IMR-90 (cell line): ENCODE data around the gene FUBP1. TPM values are rescaled to one million over a fixed set of nuclear protein-coding genes. Genes with fewer than 3 reads are reported as not detected.

Experiments used
- ATAC-seq: fragments of 200-7000 bp; cut with Tn5 transposase; 2 replicates; pipeline ENCODE4 v1.9.1; 2020; ENCODE audit warnings: low read depth, mild to moderate bottlenecking, moderate library complexity
- BruUV-seq: library from RNA; stranded (reverse); fragments of 400-500 nt; replicated peaks from 2 replicates; lab custom pipeline; 2021; lab: Mats Ljungman, UMichigan
- CTCF ChIA-PET: fragments of 300-600 bp; formaldehyde crosslinking; extraction: SDS; loops from one replicate; lab custom pipeline; 2021; ENCODE audit warnings: antibody characterized with exemption; lab: Yijun Ruan, JAX
- POLR2A ChIA-PET: fragments of 300-600 bp; sonication (Branson Sonifier 250); formaldehyde crosslinking; loops from one replicate; lab custom pipeline; 2022; ENCODE audit warnings: antibody characterized with exemption; ENCODE audit not compliant: unreplicated experiment; lab: Charles Lee
- DNase-seq: peaks from one replicate; pipeline ENCODE4 v3.0.0; 2013
- H2AFZ ChIP-seq: replicated peaks from 2 replicates; pipeline ENCODE3; 2013; ENCODE audit warnings: low read length, mild to moderate bottlenecking; ENCODE audit not compliant: poor library complexity
- H2AK5ac ChIP-seq: 2 replicates; pipeline ENCODE4 v1.6.1; 2013; ENCODE audit warnings: low read depth, low read length, inconsistent platforms
- H2AK9ac ChIP-seq: replicated peaks from 2 replicates; pipeline ENCODE3; 2013; ENCODE audit warnings: mild to moderate bottlenecking, low read depth, low read length, moderate library complexity; ENCODE audit not compliant: poor library complexity
- H2BK120ac ChIP-seq: 2 replicates; pipeline ENCODE4 v1.6.1; 2013; ENCODE audit warnings: low read depth, low read length, inconsistent platforms
- H2BK15ac ChIP-seq: 3 replicates; pipeline ENCODE4 v1.6.1; 2013; ENCODE audit warnings: low read depth, low read length, inconsistent platforms
- H2BK20ac ChIP-seq: 2 replicates; pipeline ENCODE4 v1.6.1; 2013; ENCODE audit warnings: low read depth, mild to moderate bottlenecking, inconsistent platforms, low read length, moderate library complexity
- H2BK5ac ChIP-seq: 2 replicates; pipeline ENCODE4 v1.6.1; 2013; ENCODE audit warnings: mild to moderate bottlenecking, low read depth, low read length, inconsistent platforms; ENCODE audit not compliant: poor library complexity, severe bottlenecking
- H3K14ac ChIP-seq: replicated peaks from 2 replicates; pipeline ENCODE4 v1.6.1; 2013; ENCODE audit warnings: low read depth, low read length, inconsistent platforms
- H3K18ac ChIP-seq: 2 replicates; pipeline ENCODE4 v1.6.1; 2013; ENCODE audit warnings: low read depth, low read length, control low read depth
- H3K23ac ChIP-seq: 2 replicates; pipeline ENCODE4 v1.6.1; 2013; ENCODE audit warnings: low read depth, low read length, inconsistent platforms
- H3K27ac ChIP-seq: 2 replicates; pipeline ENCODE4 v1.5.1; 2013; ENCODE audit warnings: mild to moderate bottlenecking, control low read depth, low read length; ENCODE audit not compliant: insufficient read depth
- H3K27me3 ChIP-seq: 2 replicates; pipeline ENCODE4 v1.6.1; 2013; ENCODE audit warnings: low read length; ENCODE audit not compliant: control insufficient read depth, insufficient read depth
- H3K36me3 ChIP-seq: 2 replicates; pipeline ENCODE4 v1.6.1; 2013; ENCODE audit warnings: low read length, mixed read lengths; ENCODE audit not compliant: control insufficient read depth, insufficient read depth
- H3K4ac ChIP-seq: 2 replicates; pipeline ENCODE4 v1.6.1; 2013; ENCODE audit warnings: low read depth, low read length, inconsistent platforms
- H3K4me1 ChIP-seq: 2 replicates; pipeline ENCODE4 v1.6.1; 2013; ENCODE audit warnings: low read length, mixed read lengths; ENCODE audit not compliant: control insufficient read depth, insufficient read depth
- H3K4me2 ChIP-seq: 2 replicates; pipeline ENCODE4 v1.6.1; 2013; ENCODE audit warnings: low read depth, mild to moderate bottlenecking, control low read depth, low read length, moderate library complexity
- H3K4me3 ChIP-seq: 2 replicates; pipeline ENCODE4 v1.5.1; 2013; ENCODE audit warnings: low read depth, mild to moderate bottlenecking, control low read depth, low read length, moderate library complexity; ENCODE audit not compliant: insufficient read depth
- H3K56ac ChIP-seq: 2 replicates; pipeline ENCODE4 v1.6.1; 2013; ENCODE audit warnings: low read length, inconsistent platforms; ENCODE audit not compliant: insufficient read depth; ENCODE audit errors: extremely low read depth
- H3K79me1 ChIP-seq, 2 experiments: 2 replicates each; pipeline ENCODE4 v1.6.1; 2013; ENCODE audit warnings: low read length in 2 of 2, inconsistent platforms in 1 of 2, low read depth in 1 of 2
- H3K9ac ChIP-seq: 2 replicates; pipeline ENCODE4 v1.6.1; 2013; ENCODE audit warnings: low read depth, low read length, control low read depth
- H3K9me1 ChIP-seq: 2 replicates; pipeline ENCODE4 v1.6.1; 2013; ENCODE audit warnings: low read length, inconsistent platforms; ENCODE audit not compliant: insufficient read depth
- H3K9me3 ChIP-seq: 2 replicates; pipeline ENCODE4 v1.6.1; 2013; ENCODE audit warnings: low read length; ENCODE audit not compliant: control insufficient read depth, insufficient read depth
- H4K20me1 ChIP-seq: 2 replicates; pipeline ENCODE4 v1.6.1; 2013; ENCODE audit warnings: low read length, inconsistent platforms; ENCODE audit not compliant: insufficient read depth
- H4K5ac ChIP-seq: 2 replicates; pipeline ENCODE4 v1.6.1; 2013; ENCODE audit warnings: mild to moderate bottlenecking, low read depth, low read length, control low read depth
- H4K8ac ChIP-seq, 2 experiments: 2 replicates each; pipeline ENCODE4 v1.6.1; 2013; ENCODE audit warnings: low read depth in 2 of 2, low read length in 2 of 2, control low read depth in 1 of 2, inconsistent platforms in 1 of 2
- H4K91ac ChIP-seq: 2 replicates; pipeline ENCODE4 v1.6.1; 2013; ENCODE audit warnings: low read depth, low read length, inconsistent platforms; ENCODE audit not compliant: insufficient read depth
- CEBPB ChIP-seq: IDR thresholded peaks from 2 replicates; pipeline ENCODE4 v1.6.1; 2012; ENCODE audit warnings: low read depth, low read length, improper control_type of control experiment
- CHD1 ChIP-seq: IDR thresholded peaks from 2 replicates; pipeline ENCODE4 v1.6.1; 2012; ENCODE audit warnings: low read depth, low read length, improper control_type of control experiment
- ELK1 ChIP-seq: fragments of 150-350 bp; IDR thresholded peaks from 2 replicates; pipeline ENCODE4 v1.6.1; 2016; ENCODE audit warnings: low read depth, mild to moderate bottlenecking, low read length, moderate library complexity, borderline replicate concordance
- MAZ ChIP-seq: IDR thresholded peaks from 2 replicates; pipeline ENCODE4 v1.6.1; 2012; ENCODE audit warnings: low read depth, mild to moderate bottlenecking, low read length, improper control_type of control experiment, moderate library complexity, borderline replicate concordance
- NFE2L2 ChIP-seq: fragments of 150-350 bp; IDR thresholded peaks from 2 replicates; pipeline ENCODE4 v1.6.1; 2016; ENCODE audit warnings: low read depth, mild to moderate bottlenecking, low read length
- POLR2A ChIP-seq: IDR thresholded peaks from 2 replicates; pipeline ENCODE4 v1.6.1; 2012; ENCODE audit warnings: mild to moderate bottlenecking, low read depth, low read length
- RAD21 ChIP-seq: IDR thresholded peaks from 2 replicates; pipeline ENCODE4 v1.6.1; 2012; ENCODE audit warnings: low read length, improper control_type of control experiment
- RFX5 ChIP-seq: IDR thresholded peaks from 2 replicates; pipeline ENCODE4 v1.8.0; 2012; ENCODE audit warnings: low read depth, mild to moderate bottlenecking, low read length, moderate library complexity
- WGBS, 2 experiments: methylation state at CpG; one replicate each; pipeline versions ENCODE4 v1.1.5 to v1.1.7; 2013; ENCODE audit warnings: missing lambda C conversion rate in 2 of 2; ENCODE audit not compliant: insufficient read length in 1 of 2; ENCODE audit errors: extremely low coverage in 2 of 2; 5-methylcytosine and 5-hydroxymethylcytosine counted together
- dilution Hi-C: fragments of 300-500 bp; cut with HindIII; formaldehyde crosslinking; loops from one replicate; pipeline ENCODE4 v1.14.3; 2018; ENCODE audit warnings: low sequenced_read_pairs; ENCODE audit not compliant: unreplicated experiment
- in situ Hi-C: fragments of 300-500 bp; cut with MboI; formaldehyde crosslinking; loops from 3 replicates; pipeline ENCODE4 v1.14.3; 2019; ENCODE audit warnings: low sequenced_read_pairs, inconsistent platforms, mixed read lengths
- intact Hi-C: fragments of 100-400 bp; cut with micrococcal nuclease; formaldehyde crosslinking; loops from 2 replicates; pipeline ENCODE4 v1.10.0; 2022
- polyA plus RNA-seq, 3 experiments: library from polyadenylated mRNA; depleted of rRNA; stranded (reverse); fragments of >200 nt; gene quantifications; 2 replicates each; pipeline ENCODE4 v1.2.3, GENCODE V29; 2012; ENCODE audit warnings: low replicate concordance in 1 of 3
- total RNA-seq: library from RNA; depleted of rRNA; stranded (reverse); fragments of >200 nt; gene quantifications from 2 replicates; pipeline ENCODE4 v1.2.3, GENCODE V29; 2012

Gene FUBP1
- total and polyA plus RNA-seq, 2 of the 4 experiments (the other 2 are of a cell fraction), result 94.7 to 129 TPM

GRCh38 chr1:77977989-77978292, 931 bp downstream of the FUBP1 start (continued):
- TF ChIP-seq NFE2L2, result no peak
- TF ChIP-seq MAZ, result no peak
- TF ChIP-seq RAD21, result no peak
- no peak for TF ChIP-seq CHD1

- no peak overlapping the region for H2BK20ac ChIP-seq
- H2BK120ac ChIP-seq, result no peak overlapping the region
- no peak overlapping the region for H2BK15ac ChIP-seq
- H4K20me1 ChIP-seq, result peaks cover 64% of the 10 kb centered on the region
- H3K9ac ChIP-seq, result no peak overlapping the region
- ChIA-PET POLR2A (no interaction called here), CTCF (no interaction called here)
- H2AK9ac ChIP-seq, result no peak overlapping the region
- ATAC-seq, result no peak
- H3K14ac ChIP-seq, result no peak overlapping the region
- H4K91ac ChIP-seq, result no peak overlapping the region
- H4K5ac ChIP-seq, result no peak overlapping the region
- intact Hi-C loops (no loop called here), dilution Hi-C loops (no loop called here), in situ Hi-C loops (loop anchor here (10.0 kb wide), 1 partner anchor 138 kb away; no protein-coding TSS in a partner anchor)
- H2BK5ac ChIP-seq, result no peak overlapping the region
- H3K36me3 ChIP-seq, result peaks cover 9% of the 10 kb centered on the region
- 0 out of 2 replicates have a peak, but pooled peaks cover 2% of the 10 kb centered on the region for H3K4me1 ChIP-seq
- peak overlapping the region; percentile 51 for H3K4me2 ChIP-seq
- no peak overlapping the region for H3K4ac ChIP-seq
- H3K79me1 ChIP-seq, result peaks cover 0 to 12% of the 10 kb centered on the region in 2 experiments; a peak in 2 of 4 replicates
- no TSS peak for BruUV-seq
- no peaks in the 10 kb centered on the region for H3K9me3 ChIP-seq
- no peak overlapping the region for H3K18ac ChIP-seq
- H3K27ac ChIP-seq, result no peak overlapping the region
- H4K8ac ChIP-seq, result no peak overlapping the region
- H3K27me3 ChIP-seq, result no peaks in the 10 kb centered on the region
- DNase-seq, result no peak
- no peak overlapping the region for H2AK5ac ChIP-seq
- no peak for TF ChIP-seq POLR2A
- TF ChIP-seq RFX5, result no peak
- TF ChIP-seq ELK1, result no peak
- TF ChIP-seq CEBPB, result no peak
- no peak for TF ChIP-seq NFE2L2
- 0 out of 2 replicates have a peak overlapping the region, but pooled peaks have one; percentile 13 for H3K23ac ChIP-seq
- H3K9me1 ChIP-seq, result peaks cover 2% of the 10 kb centered on the region; the same call in 1 of the 2 replicates
- H2AFZ ChIP-seq, result no peak overlapping the region
- 66% methylated on average over 9 of the region's 13 CpGs; no CpG with 5 or more reads in 1 of the 2 experiments for WGBS, 2 experiments
- no peak overlapping the region for H3K56ac ChIP-seq
- H3K4me3 ChIP-seq, result peak overlapping the region; percentile 62; the same call in 1 of the 2 replicates
Measured at GRCh38 chr1:77976433-77977076, 2.3 kb downstream of the FUBP1 start.
